ENCODE measurements around the gene NT5E.
A peak's percentile ranks its signal among the peaks of the same experiment; 100 is the strongest.
"Not testable (repeated sequence)": the region's sequence is repeated elsewhere in the genome, so short reads cannot be mapped to it uniquely, and the experiment has no call there.

NT5E gene

GRCh38 chr6:85449818-85450759 lies at the start of gene NT5E:
NT5E (plus strand) TSS chr6:85450083; CDS start chr6:85450140, 57 bp downstream.
- DNase-seq, result peak; percentile 36 to 91 (median 62)
- intact Hi-C loops (cut with DNase I), result no loop called here

GRCh38 chr6:85400331-85400730 lies 49.6 kb upstream of the NT5E start:
- DNase-seq, result no peak
- intact Hi-C loops (cut with DNase I), result no loop called here

DNA sequence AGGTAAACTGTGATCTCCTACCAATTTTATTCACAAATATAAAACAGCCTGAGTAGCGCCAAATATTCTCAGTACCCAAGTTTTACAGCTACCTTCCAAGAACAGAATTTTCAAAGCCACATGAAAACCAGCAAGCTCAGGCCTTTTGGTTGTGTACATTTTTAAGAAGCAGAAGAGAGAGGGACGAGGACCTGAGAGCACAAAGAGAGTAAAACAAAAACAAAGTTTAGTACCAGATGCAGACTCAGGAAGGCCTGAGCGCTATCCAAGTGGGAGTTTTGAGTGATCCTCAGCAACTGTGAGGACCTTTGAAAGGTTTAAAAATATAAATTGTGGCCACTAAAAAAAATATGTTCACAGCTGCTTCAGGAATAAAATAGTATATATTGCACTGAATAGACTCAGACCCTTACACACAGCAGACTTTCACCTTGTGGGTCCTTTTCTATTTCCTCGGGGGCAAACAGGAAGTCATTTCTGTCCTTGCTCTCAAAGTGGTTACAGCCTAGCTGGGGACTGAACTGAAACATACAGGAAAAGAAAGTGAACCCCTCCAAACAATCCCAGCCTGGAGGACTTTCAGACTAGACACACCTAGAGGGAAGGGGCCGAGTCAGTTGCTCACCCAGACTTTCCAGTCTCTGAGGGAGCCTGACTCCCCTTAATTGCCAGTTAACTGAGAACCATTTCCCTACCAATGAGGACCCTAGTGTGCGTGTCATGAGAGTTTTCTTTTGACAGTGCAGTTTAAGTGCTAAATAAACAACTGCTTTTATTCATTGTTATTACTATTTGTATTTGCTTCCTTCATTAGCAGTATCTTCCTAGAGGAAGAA lies 48.5 kb upstream of the NT5E start:
- intact Hi-C loops (cut with DNase I), result no loop called here
- DNase-seq, result no peak

- intact Hi-C loops (cut with DNase I), result no loop called here
- DNase-seq, result no peak
Observed at GRCh38 chr6:85402071-85402470, 47.8 kb upstream of the NT5E start.

DNA sequence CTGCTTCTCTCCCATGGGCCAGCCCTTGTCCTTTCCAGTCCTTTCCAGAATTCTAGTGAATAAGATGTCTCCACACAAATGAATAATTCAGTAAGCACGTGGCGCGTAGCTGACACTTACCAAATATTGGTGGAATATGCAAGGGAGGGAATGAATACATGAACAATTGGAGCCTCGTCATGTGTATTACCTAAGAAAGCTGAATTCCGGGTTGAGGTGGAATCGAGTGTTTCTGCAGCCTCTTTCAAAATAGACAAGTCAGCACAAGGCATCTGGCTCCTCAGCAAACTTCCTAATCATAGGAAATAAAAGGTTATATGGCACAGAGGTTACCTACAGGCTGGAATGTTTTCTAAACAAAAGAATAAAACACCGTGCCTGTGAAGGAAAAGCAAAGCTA lies 47.0 kb upstream of the NT5E start:
- DNase-seq, result no peak
- intact Hi-C loops (cut with DNase I), result no loop called here

DNA sequence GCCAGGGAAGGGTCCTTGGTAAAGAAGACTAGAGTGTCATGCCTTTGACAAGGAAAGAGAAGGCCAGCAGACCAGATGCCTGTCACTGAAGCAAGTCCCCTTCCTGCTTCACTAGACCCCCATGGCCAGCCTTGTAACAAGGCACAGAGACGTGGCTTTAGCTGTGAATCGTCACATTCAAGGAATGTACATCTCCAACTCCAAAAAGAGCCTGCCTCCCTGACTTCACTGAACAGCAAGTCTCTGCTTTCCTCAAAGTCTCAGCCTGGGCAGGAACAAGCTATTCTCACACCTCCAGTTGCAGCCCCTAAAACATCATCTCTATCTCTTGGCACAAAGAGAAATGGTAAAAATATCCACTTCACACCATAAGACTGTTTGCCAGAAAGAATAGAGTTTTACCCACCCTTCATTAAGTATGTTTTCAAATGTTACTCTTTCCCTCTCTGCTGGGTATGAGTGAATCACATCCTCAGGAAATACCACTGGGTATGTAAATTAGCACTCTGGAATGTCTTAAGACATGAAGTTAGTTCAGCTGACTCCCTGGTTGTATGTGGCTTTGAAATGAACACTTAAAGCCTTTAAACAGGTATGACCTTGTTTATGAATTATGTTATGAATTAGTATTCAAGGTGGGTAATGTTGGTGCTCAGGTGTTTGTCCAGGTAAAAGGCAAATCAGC lies 46.4 kb upstream of the NT5E start:
- DNase-seq, result no peak
- intact Hi-C loops (cut with DNase I), result no loop called here

DNA sequence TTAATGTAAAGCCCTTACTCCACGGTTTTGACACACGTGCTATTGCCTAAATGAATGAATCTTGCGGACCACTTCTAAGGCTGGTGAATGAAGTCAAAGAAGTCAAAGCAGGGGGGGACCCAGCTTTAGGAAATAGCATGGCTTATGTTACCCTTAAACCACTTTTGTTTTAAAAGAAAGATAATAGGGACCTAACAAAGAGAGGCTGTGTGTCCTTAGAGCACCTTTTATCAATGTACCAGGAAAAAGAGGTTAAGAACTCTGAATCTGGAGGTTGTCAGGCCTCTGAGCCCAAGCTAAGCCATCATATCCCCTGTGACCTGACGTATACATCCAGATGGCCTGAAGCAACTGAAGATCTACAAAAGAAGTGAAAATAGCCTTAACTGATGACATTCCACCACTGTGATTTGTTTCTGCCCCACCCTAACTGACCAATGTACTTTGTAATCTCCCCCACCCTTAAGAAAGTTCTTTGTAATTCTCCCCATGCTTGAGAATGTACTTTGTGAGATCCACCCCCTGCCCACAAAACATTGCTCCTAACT lies 45.8 kb upstream of the NT5E start:
- intact Hi-C loops (cut with DNase I); DNase-seq: not testable (repeated sequence)

DNA sequence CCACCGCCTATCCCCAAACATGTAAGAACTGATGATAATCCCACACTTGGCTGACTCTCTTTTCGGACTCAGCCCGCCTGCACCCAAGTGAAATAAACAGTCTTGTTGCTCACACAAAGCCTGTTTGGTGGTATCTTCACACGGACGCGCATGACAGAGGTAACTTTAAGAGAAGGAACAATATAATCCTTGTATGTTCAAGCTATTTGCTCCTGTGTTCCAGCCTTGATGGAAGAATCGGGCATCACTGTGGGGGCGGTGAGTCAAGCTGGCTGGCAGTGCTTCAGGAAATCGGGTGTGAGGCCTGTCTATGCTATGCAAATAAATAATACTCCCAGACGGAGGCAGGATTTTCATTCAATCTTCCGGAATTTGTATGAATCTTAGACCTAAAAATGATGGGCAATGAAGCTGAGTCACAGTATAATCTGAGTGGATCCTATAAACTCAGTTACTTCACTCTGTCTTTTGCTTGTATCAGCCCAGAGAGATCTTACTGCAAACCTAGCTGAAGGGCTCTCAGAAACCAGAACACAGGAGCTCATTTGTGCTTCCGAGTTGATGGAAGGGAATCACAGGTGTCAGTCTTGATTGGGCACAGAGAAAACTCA lies 45.2 kb upstream of the NT5E start:
- DNase-seq, result peak in 1 of 10 donors; percentile 75
- intact Hi-C loops (cut with DNase I), result no loop called here

GRCh38 chr6:85405175-85405852 lies 44.6 kb upstream of the NT5E start:
- intact Hi-C loops (cut with DNase I), result no loop called here
- DNase-seq, result no peak

GRCh38 chr6:85405853-85406198 lies 44.1 kb upstream of the NT5E start:
- intact Hi-C loops (cut with DNase I), result no loop called here

DNA sequence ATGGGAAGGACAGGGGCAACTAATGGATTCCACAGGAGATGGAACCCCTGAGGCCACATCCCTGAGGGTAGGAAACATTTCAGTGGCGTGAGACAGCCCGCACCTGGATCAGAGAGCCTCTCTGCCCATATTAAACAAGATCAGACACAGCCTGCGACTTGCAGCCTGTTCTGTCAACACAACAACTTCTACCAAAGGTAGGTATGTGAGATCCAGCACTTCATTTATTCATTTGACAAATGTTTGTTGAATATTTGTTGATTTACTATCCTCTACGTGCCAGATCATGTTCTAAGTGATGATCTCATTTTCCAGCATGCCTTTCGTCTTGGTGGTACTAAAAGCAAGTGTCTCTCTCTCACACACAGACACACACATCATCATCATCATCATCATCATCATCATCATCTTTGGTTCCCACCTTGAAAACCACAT lies 43.2 kb upstream of the NT5E start:
- no peak for DNase-seq
- intact Hi-C loops (cut with DNase I), result no loop called here

More at GRCh38 chr6:85405853-85406198, 44.1 kb upstream of the NT5E start:
- DNase-seq, result no peak

GRCh38 chr6:85408039-85408438 lies 41.8 kb upstream of the NT5E start:
- intact Hi-C loops (cut with DNase I), result no loop called here
- DNase-seq, result no peak

- DNase-seq, result no peak
- intact Hi-C loops (cut with DNase I), result no loop called here
Observed at GRCh38 chr6:85412911-85413430, 36.9 kb upstream of the NT5E start.

DNA sequence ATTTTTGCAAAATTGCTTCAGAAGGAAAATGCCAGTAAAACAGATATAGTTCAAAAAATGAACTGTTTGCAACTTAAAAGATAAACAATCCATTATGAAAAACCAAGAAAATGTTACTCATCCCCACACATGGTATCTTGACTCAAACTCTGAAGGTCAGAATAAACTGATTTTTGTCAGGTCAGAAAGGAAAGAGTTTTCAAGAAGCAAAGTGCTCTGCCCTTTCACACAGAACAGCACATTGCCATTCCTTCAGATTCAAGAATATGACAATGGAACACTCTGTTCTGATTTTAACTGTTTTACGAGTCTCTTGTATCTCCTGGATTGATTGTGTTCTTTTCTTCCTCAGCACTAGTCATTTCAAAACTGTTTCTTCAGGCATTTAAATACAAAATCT lies 33.8 kb upstream of the NT5E start:
- intact Hi-C loops (cut with DNase I), result no loop called here
- DNase-seq, result no peak

GRCh38 chr6:85416766-85417165 lies 33.1 kb upstream of the NT5E start:
- DNase-seq, result no peak

GRCh38 chr6:85417336-85417735 lies 32.5 kb upstream of the NT5E start:
- DNase-seq, result no peak
- intact Hi-C loops (cut with DNase I), result no loop called here

More at GRCh38 chr6:85416766-85417165, 33.1 kb upstream of the NT5E start:
- intact Hi-C loops (cut with DNase I), result no loop called here

GRCh38 chr6:85418059-85418458 lies 31.8 kb upstream of the NT5E start:
- no peak for DNase-seq
- intact Hi-C loops (cut with DNase I), result no loop called here

GRCh38 chr6:85419046-85419759 lies 30.7 kb upstream of the NT5E start:
- intact Hi-C loops (cut with DNase I), result no loop called here
- DNase-seq, result no peak

DNA sequence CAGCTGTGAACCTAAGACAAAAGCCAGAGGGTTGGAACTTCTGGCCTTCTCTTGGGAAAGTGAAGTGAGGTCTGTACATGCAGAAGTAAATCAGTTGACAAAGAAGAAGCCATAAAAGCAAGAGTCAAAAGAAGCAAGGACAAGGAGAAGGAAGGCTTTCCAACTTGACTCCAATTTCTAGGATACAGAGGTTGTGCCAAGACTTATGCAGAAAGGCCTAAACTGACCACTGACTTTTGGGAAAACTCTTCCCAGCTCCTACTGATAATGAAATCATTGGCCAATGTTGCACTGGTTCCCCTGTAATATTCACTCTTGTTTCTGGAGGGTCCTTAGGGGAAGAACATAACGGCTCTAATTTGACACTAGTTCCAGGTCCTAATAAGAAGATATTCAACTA lies 29.3 kb upstream of the NT5E start:
- intact Hi-C loops (cut with DNase I), result no loop called here
- no peak for DNase-seq

All from posterior cingulate gyrus (tissue), 11 donors.